ENCODE results near the gene HYOU1.
A peak's percentile ranks its signal among the peaks of the same experiment; 100 is the strongest.
"Not testable (repeated sequence)": the region's sequence is repeated elsewhere in the genome, so short reads cannot be mapped to it uniquely, and the experiment has no call there.

Gene HYOU1

GRCh38 chr11:119018074-119018938 lies 38.7 kb downstream of the HYOU1 start, which contains the start of the genes RPS25 and TRAPPC4:
Gene RPS25 (minus strand): TSS chr11:119018343. CDS start chr11:119018284, 59 bp downstream.
Gene TRAPPC4 (plus strand): TSS chr11:119018766. CDS start chr11:119018796, 30 bp downstream.
- peak; percentile 92 for DNase-seq

- not testable (repeated sequence) for DNase-seq
Observed at GRCh38 chr11:119017377-119017776, 39.6 kb downstream of the HYOU1 start.

- no peak for DNase-seq
Observed at GRCh38 chr11:119016216-119017009, 40.6 kb downstream of the HYOU1 start.

- no peak for DNase-seq
Observed at GRCh38 chr11:119015054-119015611, 41.9 kb downstream of the HYOU1 start.

GRCh38 chr11:119014209-119014924 lies 42.6 kb downstream of the HYOU1 start:
- DNase-seq: no peak

- DNase-seq: no peak
Observed at GRCh38 chr11:119012629-119013170, 44.3 kb downstream of the HYOU1 start.

GRCh38 chr11:119011476-119012053 lies 45.4 kb downstream of the HYOU1 start:
- DNase-seq: no peak

GRCh38 chr11:119006656-119007055 lies 50.3 kb downstream of the HYOU1 start:
- DNase-seq: no peak

GRCh38 chr11:119000906-119001305 lies 56.1 kb downstream of the HYOU1 start:
- no peak for DNase-seq

- DNase-seq: no peak
Observed at GRCh38 chr11:118998822-118999221, 58.2 kb downstream of the HYOU1 start.

- no peak for DNase-seq
Observed at GRCh38 chr11:118998388-118998717, 58.7 kb downstream of the HYOU1 start.

GRCh38 chr11:118997627-118998387 lies 59.2 kb downstream of the HYOU1 start, which contains the start of gene CENATAC:
Gene CENATAC (plus strand): TSS chr11:118998138. CDS start chr11:118998198, 60 bp downstream.
- peak; percentile 71 for DNase-seq

GRCh38 chr11:118996926-118997626 lies 59.9 kb downstream of the HYOU1 start:
- no peak for DNase-seq

Data from NCI-H2081 treated with DMSO at 0.1 percent for 48 hours (cell line).